Smooth muscle cell (in vitro differentiated cells): ENCODE measurements around the gene L3MBTL4. TPM values are rescaled to one million over a fixed set of nuclear protein-coding genes. Genes with fewer than 3 reads are reported as not detected.

Experiments
- DNase-seq: peaks from one replicate; lab custom pipeline; 2025; ENCODE audit not compliant: unreplicated experiment; lab: John Stamatoyannopoulos, UW
- H2AFZ ChIP-seq: fragments of 200-600 bp; sonication (generic); 2 replicates; pipeline ENCODE4 v1.6.0; 2016; ENCODE audit warnings: antibody characterized with exemption, low read depth, mild to moderate bottlenecking
- H3F3A ChIP-seq: fragments of 200-600 bp; sonication (generic); 2 replicates; pipeline ENCODE4 v1.6.0; 2017; ENCODE audit warnings: antibody characterized with exemption, low read depth
- H3K27ac ChIP-seq: fragments of 200-600 bp; sonication (generic); 2 replicates; pipeline ENCODE4 v1.5.1; 2016; ENCODE audit warnings: low read depth, mild to moderate bottlenecking
- H3K27me3 ChIP-seq: fragments of 200-600 bp; sonication (generic); 2 replicates; pipeline ENCODE4 v1.6.1; 2016; ENCODE audit warnings: low read depth, mild to moderate bottlenecking
- H3K36me3 ChIP-seq: fragments of 200-600 bp; sonication (generic); 2 replicates; pipeline ENCODE4 v1.5.1; 2016; ENCODE audit warnings: low read depth
- H3K4me1 ChIP-seq: fragments of 200-600 bp; sonication (generic); 2 replicates; pipeline ENCODE4 v1.5.1; 2016; ENCODE audit warnings: low read depth
- H3K4me2 ChIP-seq: fragments of 200-600 bp; sonication (generic); 2 replicates; pipeline ENCODE4 v1.6.0; 2016; ENCODE audit warnings: mild to moderate bottlenecking
- H3K4me3 ChIP-seq: fragments of 200-600 bp; sonication (generic); 2 replicates; pipeline ENCODE4 v1.5.1; 2016; ENCODE audit warnings: mild to moderate bottlenecking
- H3K79me2 ChIP-seq: fragments of 200-600 bp; sonication (generic); 2 replicates; pipeline ENCODE4 v1.6.0; 2016; ENCODE audit warnings: low read depth, mild to moderate bottlenecking
- H3K9ac ChIP-seq: fragments of 200-600 bp; sonication (generic); 2 replicates; pipeline ENCODE4 v1.6.0; 2016; ENCODE audit warnings: low read depth
- H3K9me3 ChIP-seq: fragments of 200-600 bp; sonication (generic); replicated peaks from 2 replicates; pipeline ENCODE4 v1.5.1; 2016; ENCODE audit warnings: low read depth
- H4K20me1 ChIP-seq: fragments of 200-600 bp; sonication (generic); 2 replicates; pipeline ENCODE4 v1.6.0; 2016; ENCODE audit warnings: low read depth
- WGBS: methylation state at CpG from one replicate; pipeline ENCODE4 v1.1.7; 2016; ENCODE audit warnings: low lambda C conversion rate; 5-methylcytosine and 5-hydroxymethylcytosine counted together
- polyA plus RNA-seq: library from polyadenylated mRNA; unstranded; fragments of >200 nt; fragmentation: Nextera tagmentation; extraction: Ambion mirVana; gene quantifications from 2 replicates; pipeline ENCODE4 v1.2.1, GENCODE V29; 2016
- total RNA-seq: library from RNA; depleted of rRNA; stranded (reverse); fragments of >200 nt; gene quantifications from 2 replicates; pipeline ENCODE4 v1.2.3, GENCODE V29; 2014
- TF ChIP-seq, protein P1 (sequence below): fragments of 200-600 bp; sonication (generic); IDR thresholded peaks from 2 replicates; pipeline ENCODE4 v1.5.1; 2017; ENCODE audit warnings: borderline replicate concordance, mild to moderate bottlenecking, antibody characterized with exemption; ENCODE audit not compliant: insufficient read depth, poor library complexity, severe bottlenecking

The L3MBTL4 gene
- total and polyA plus RNA-seq, 2 experiments from 2014 or later = 3.4 TPM; not detected in 1

DNA sequence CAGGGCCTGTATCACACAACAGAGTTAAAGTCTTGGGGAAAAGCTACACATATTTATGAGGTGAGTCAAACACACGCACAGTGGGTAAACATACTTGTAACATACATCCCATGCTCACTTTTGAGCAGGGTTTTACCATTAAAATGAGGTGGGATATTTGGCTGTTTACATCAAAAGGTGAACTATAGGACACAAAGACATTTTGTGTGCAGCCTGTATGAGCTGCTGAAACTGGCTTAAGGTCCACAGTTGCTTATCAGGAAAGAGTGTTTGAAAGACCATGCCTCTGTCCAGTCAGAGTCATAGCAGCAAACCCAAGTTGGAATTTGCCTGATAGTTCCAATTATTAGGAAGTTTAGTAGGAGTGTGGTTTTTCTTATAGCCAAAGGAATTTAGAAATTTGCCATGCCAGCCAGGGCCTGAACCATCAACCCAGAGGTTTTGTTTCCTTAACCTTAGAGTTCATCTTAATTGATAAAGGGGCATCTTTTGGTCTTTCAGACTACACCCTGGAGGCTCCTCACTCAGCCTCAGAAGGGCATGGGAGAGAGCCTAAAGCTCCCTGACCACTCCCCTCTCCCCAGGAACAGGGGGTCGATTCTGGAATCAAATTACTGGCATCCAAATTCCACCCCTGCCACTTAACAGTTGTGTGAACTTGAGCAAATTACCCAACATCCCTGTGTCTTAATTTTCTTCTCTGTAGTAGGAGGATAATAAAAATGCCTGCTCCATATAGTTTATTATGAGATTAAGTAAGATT is 29.9 kb upstream of the L3MBTL4 start:
- DNase-seq = no peak
- Histone ChIP-seq H2AFZ (no peak overlapping the region), H3K4me1 (peaks cover 6% of the 10 kb centered on the region), H3K27ac (no peak overlapping the region), H3K9ac (no peak overlapping the region), H3K36me3 (no peaks in the 10 kb centered on the region), H3K4me3 (no peak overlapping the region), H3K27me3 (no peaks in the 10 kb centered on the region), H3F3A (no peaks in the 10 kb centered on the region), H3K4me2 (peak overlapping the region; percentile 52), H4K20me1 (no peaks in the 10 kb centered on the region), H3K79me2 (no peaks in the 10 kb centered on the region), H3K9me3 (no peaks in the 10 kb centered on the region)
- TF ChIP-seq, protein P1, sequence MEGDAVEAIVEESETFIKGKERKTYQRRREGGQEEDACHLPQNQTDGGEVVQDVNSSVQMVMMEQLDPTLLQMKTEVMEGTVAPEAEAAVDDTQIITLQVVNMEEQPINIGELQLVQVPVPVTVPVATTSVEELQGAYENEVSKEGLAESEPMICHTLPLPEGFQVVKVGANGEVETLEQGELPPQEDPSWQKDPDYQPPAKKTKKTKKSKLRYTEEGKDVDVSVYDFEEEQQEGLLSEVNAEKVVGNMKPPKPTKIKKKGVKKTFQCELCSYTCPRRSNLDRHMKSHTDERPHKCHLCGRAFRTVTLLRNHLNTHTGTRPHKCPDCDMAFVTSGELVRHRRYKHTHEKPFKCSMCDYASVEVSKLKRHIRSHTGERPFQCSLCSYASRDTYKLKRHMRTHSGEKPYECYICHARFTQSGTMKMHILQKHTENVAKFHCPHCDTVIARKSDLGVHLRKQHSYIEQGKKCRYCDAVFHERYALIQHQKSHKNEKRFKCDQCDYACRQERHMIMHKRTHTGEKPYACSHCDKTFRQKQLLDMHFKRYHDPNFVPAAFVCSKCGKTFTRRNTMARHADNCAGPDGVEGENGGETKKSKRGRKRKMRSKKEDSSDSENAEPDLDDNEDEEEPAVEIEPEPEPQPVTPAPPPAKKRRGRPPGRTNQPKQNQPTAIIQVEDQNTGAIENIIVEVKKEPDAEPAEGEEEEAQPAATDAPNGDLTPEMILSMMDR = no peak
- 50% methylated on average over 2 of the region's 2 CpGs for WGBS

DNA sequence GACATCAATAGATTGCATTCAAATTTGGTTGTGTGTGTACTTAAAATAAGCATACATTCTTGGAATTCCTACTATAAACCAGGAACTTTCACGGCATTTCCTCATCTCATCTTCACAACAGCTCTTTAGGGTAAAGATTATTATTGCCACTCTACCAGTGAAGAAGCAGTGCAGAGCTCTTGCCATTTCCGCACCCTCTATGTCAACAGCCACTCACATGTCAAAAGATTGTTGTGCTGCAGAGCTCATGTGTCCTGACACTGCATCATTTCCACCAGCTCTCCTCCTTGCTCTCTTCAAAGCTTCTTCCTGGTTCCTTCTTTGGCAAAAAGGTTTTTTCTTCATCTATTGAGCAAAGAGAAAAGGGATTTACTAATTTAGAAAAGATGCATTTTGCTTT is 26.5 kb upstream of the L3MBTL4 start:
- 59% methylated on average over 2 of the region's 2 CpGs for WGBS
- H3K27ac ChIP-seq = no peak overlapping the region
- TF ChIP-seq, protein P1 = no peak

DNA sequence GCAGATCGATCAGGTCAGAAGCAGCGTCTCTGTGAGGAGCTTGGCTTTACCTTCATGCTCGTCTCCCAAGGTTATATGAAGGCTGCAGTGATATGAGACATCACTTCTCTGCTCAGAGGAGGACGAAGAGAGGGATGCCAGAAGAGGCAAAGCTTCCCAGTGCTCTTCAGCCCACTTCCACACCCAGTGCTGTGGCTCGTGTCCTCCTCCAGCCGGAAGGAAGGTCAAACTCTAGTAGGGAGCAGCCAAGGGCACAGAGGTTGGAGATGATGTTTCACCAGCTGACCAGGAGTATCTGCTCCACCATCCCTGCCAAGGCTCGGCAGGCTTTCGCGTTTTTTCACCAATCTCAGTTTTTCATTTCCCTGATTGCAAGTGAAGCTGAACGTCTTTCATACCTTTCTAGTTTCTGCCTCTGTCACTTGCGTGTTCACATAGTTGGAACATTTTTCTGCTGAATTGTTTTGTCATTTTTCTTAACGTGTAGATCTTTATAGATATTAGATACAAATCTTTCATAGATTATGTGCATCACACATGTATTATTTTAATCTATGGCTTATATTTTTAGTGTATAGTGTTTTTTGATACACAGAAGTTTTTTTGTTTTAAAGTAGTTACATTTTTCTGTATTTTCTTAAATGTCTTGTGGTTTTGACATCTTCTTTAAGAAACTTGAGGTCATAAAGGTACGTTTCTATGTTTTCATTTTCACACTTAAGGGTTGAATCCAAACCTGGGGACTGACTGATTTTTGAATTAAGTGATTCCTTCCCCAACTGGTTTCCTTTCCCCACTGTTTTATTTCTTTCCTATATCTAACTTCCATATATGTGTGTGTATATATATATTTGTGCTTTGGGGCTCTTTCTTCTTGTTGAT is 23.5 kb upstream of the L3MBTL4 start:
- no peaks in the 10 kb centered on the region for H3K4me1 ChIP-seq
- TF ChIP-seq, protein P1 = no peak
- no peaks in the 10 kb centered on the region for H3F3A ChIP-seq
- H3K9me3 ChIP-seq = no peaks in the 10 kb centered on the region
- H3K27me3 ChIP-seq = peaks cover 6% of the 10 kb centered on the region
- no peak overlapping the region for H3K27ac ChIP-seq
- no peak overlapping the region for H3K9ac ChIP-seq
- no peaks in the 10 kb centered on the region for H3K79me2 ChIP-seq
- H4K20me1 ChIP-seq = no peaks in the 10 kb centered on the region
- H3K4me2 ChIP-seq = no peak overlapping the region
- H3K36me3 ChIP-seq = no peaks in the 10 kb centered on the region
- 91% methylated on average over 13 of the region's 13 CpGs for WGBS
- no peak overlapping the region for H3K4me3 ChIP-seq
- no peak overlapping the region for H2AFZ ChIP-seq
- no peak for DNase-seq

More for the DNA sequence above, 26.5 kb upstream of the L3MBTL4 start:
- DNase-seq = no peak
- H3K9ac ChIP-seq = no peak overlapping the region
- H3K9me3 ChIP-seq = no peaks in the 10 kb centered on the region
- H4K20me1 ChIP-seq = no peaks in the 10 kb centered on the region
- no peaks in the 10 kb centered on the region for H3K79me2 ChIP-seq
- no peak overlapping the region for H3K4me2 ChIP-seq
- no peaks in the 10 kb centered on the region for H3F3A ChIP-seq
- H3K27me3 ChIP-seq = peaks cover 6% of the 10 kb centered on the region
- no peak overlapping the region for H3K4me3 ChIP-seq
- no peak overlapping the region for H2AFZ ChIP-seq
- no peaks in the 10 kb centered on the region for H3K36me3 ChIP-seq
- peaks cover 6% of the 10 kb centered on the region for H3K4me1 ChIP-seq
